ENCODE measurements around the gene PARP6.

Gene PARP6

GRCh38 chr15:72201391-72201921 is 70.9 kb downstream of the PARP6 start:
- H3K27ac ChIP-seq (ENCODE audit: low read depth, low read length), result peak overlapping the region; percentile 14; the same call in 1 of the 2 replicates
- H4K20me1 ChIP-seq (ENCODE audit: low read depth, low read length), result peaks cover 13% of the 10 kb centered on the region; the same call in 1 of the 2 replicates
- H3K4me2 ChIP-seq (ENCODE audit: low read depth, low read length, poor library complexity, severe bottlenecking), result no peak overlapping the region
- H2AFZ ChIP-seq (ENCODE audit: low read depth, low read length, severe bottlenecking), result no peak overlapping the region
- no peaks in the 10 kb centered on the region for H3K9me3 ChIP-seq (ENCODE audit: insufficient read depth, low read length)
- no peak overlapping the region for H3K9ac ChIP-seq (ENCODE audit: low read length)
- H3K9me2 ChIP-seq (replicated peaks; ENCODE audit: insufficient read depth, low read length), result no peaks in the 10 kb centered on the region
- H3F3A ChIP-seq (ENCODE audit: insufficient read depth), result peaks cover 41% of the 10 kb centered on the region
- H3K36me3 ChIP-seq (ENCODE audit: low read length), result peaks cover 29% of the 10 kb centered on the region
- H3K4me3 ChIP-seq (ENCODE audit: insufficient read depth, low read length, poor library complexity, severe bottlenecking), result no peak overlapping the region
- no peak for TF ChIP-seq EZH2phosphoT487 (conservative IDR thresholded peaks at IDR 0.05; ENCODE audit: low read length)
- H3K79me2 ChIP-seq (ENCODE audit: insufficient read depth, low read length), result no peaks in the 10 kb centered on the region
- no peaks in the 10 kb centered on the region for H3K27me3 ChIP-seq (ENCODE audit: low read length)

GRCh38 chr15:72200395-72201237 is 71.7 kb downstream of the PARP6 start:
- Histone ChIP-seq H3K4me2 (ENCODE audit: low read depth, low read length, poor library complexity, severe bottlenecking) (no peak overlapping the region), H3K4me3 (ENCODE audit: insufficient read depth, low read length, poor library complexity, severe bottlenecking) (no peak overlapping the region), H2AFZ (ENCODE audit: low read depth, low read length, severe bottlenecking) (no peak overlapping the region), H3K9me2 (replicated peaks; ENCODE audit: insufficient read depth, low read length) (no peaks in the 10 kb centered on the region), H4K20me1 (ENCODE audit: low read depth, low read length) (peaks cover 13% of the 10 kb centered on the region; the same call in 1 of the 2 replicates), H3K79me2 (ENCODE audit: insufficient read depth, low read length) (no peaks in the 10 kb centered on the region), H3K9ac (ENCODE audit: low read length) (no peak overlapping the region), H3F3A (ENCODE audit: insufficient read depth) (peaks cover 42% of the 10 kb centered on the region), H3K27ac (ENCODE audit: low read depth, low read length) (0 out of 2 replicates have a peak overlapping the region, but pooled peaks have one; percentile 14), H3K36me3 (ENCODE audit: low read length) (peaks cover 26% of the 10 kb centered on the region), H3K9me3 (ENCODE audit: insufficient read depth, low read length) (no peaks in the 10 kb centered on the region), H3K27me3 (ENCODE audit: low read length) (no peaks in the 10 kb centered on the region)
- TF ChIP-seq EZH2phosphoT487 (conservative IDR thresholded peaks at IDR 0.05; ENCODE audit: low read length) (no peak), CTCF (IDR thresholded peaks at IDR 0.05; ENCODE audit: insufficient read depth, low read length, poor library complexity, severe bottlenecking) (no peak)

GRCh38 chr15:72199721-72200212 is 72.6 kb downstream of the PARP6 start:
- Histone ChIP-seq H4K20me1 (ENCODE audit: low read depth, low read length) (peaks cover 13% of the 10 kb centered on the region; the same call in 1 of the 2 replicates), H3K9me2 (replicated peaks; ENCODE audit: insufficient read depth, low read length) (no peaks in the 10 kb centered on the region), H3K9me3 (ENCODE audit: insufficient read depth, low read length) (no peaks in the 10 kb centered on the region), H3K79me2 (ENCODE audit: insufficient read depth, low read length) (no peaks in the 10 kb centered on the region), H3K4me2 (ENCODE audit: low read depth, low read length, poor library complexity, severe bottlenecking) (no peak overlapping the region), H2AFZ (ENCODE audit: low read depth, low read length, severe bottlenecking) (no peak overlapping the region), H3F3A (ENCODE audit: insufficient read depth) (peaks cover 39% of the 10 kb centered on the region), H3K27ac (ENCODE audit: low read depth, low read length) (no peak overlapping the region), H3K4me3 (ENCODE audit: insufficient read depth, low read length, poor library complexity, severe bottlenecking) (no peak overlapping the region), H3K27me3 (ENCODE audit: low read length) (no peaks in the 10 kb centered on the region), H3K9ac (ENCODE audit: low read length) (no peak overlapping the region), H3K36me3 (ENCODE audit: low read length) (peaks cover 25% of the 10 kb centered on the region)
- TF ChIP-seq CTCF (IDR thresholded peaks at IDR 0.05; ENCODE audit: insufficient read depth, low read length, poor library complexity, severe bottlenecking), result peak; percentile 85
- TF ChIP-seq EZH2phosphoT487 (conservative IDR thresholded peaks at IDR 0.05; ENCODE audit: low read length), result no peak

- Histone ChIP-seq H3K4me3 (ENCODE audit: insufficient read depth, low read length, poor library complexity, severe bottlenecking) (no peak overlapping the region), H3K9me3 (ENCODE audit: insufficient read depth, low read length) (no peaks in the 10 kb centered on the region), H3K4me2 (ENCODE audit: low read depth, low read length, poor library complexity, severe bottlenecking) (no peak overlapping the region), H3K79me2 (ENCODE audit: insufficient read depth, low read length) (no peaks in the 10 kb centered on the region), H3K36me3 (ENCODE audit: low read length) (peaks cover 19% of the 10 kb centered on the region), H3K27ac (ENCODE audit: low read depth, low read length) (no peak overlapping the region), H4K20me1 (ENCODE audit: low read depth, low read length) (peaks cover 13% of the 10 kb centered on the region; the same call in 1 of the 2 replicates), H3K27me3 (ENCODE audit: low read length) (no peaks in the 10 kb centered on the region), H3K9ac (ENCODE audit: low read length) (no peak overlapping the region), H2AFZ (ENCODE audit: low read depth, low read length, severe bottlenecking) (no peak overlapping the region), H3K9me2 (replicated peaks; ENCODE audit: insufficient read depth, low read length) (no peaks in the 10 kb centered on the region), H3F3A (ENCODE audit: insufficient read depth) (peaks cover 35% of the 10 kb centered on the region)
- TF ChIP-seq CTCF (IDR thresholded peaks at IDR 0.05; ENCODE audit: insufficient read depth, low read length, poor library complexity, severe bottlenecking), result no peak
- no peak for TF ChIP-seq EZH2phosphoT487 (conservative IDR thresholded peaks at IDR 0.05; ENCODE audit: low read length)
Observed at GRCh38 chr15:72199205-72199515, 73.2 kb downstream of the PARP6 start.
